ENCODE data around the gene NMT1. TPM values are rescaled to one million over a fixed set of nuclear protein-coding genes. Genes with fewer than 3 reads are reported as not detected.

NMT1 gene
- total RNA-seq, 1 experiment from 2014 or later: 132 TPM

DNA sequence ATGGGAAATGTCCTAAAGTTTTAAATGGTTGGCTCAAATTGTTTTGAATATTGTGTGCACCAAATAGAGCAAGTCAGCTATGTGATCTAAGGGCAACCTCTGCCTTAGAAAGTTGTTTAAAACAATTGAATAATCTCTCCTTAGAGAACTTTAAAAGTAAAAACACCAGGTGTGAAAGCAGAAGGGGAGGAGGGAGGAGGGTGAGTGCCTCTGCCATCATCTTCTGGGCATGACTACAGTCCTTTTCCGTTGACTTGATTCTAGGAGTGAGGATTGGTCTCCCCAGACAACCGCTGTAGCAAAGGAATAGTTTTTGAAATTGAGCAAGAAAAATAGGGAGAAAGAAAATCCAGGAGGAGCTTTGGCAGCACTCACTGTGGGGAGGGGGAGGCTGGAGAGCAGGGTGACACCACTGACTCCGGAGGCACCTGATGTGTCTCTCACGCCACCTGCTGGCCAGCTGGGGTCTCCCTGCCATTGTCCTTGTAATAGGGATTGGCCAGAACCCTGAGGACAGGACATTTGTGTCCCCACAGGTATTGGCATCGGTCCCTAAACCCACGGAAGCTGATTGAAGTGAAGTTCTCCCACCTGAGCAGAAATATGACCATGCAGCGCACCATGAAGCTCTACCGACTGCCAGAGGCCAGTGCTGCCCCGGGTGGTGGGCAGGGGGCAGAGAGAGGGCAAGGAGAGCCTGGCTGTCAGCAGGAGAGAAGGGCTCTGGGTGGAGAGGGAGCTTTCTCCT is 37.9 kb downstream of the NMT1 start:
- DNase-seq: peak; percentile 61 to 81
- Histone ChIP-seq H3K27ac (no peak overlapping the region), H3K79me2 (ENCODE audit: low read depth) (no peaks in the 10 kb centered on the region; the same call in 1 of the 2 replicates), H3K9me2 (ENCODE audit: insufficient read depth) (no peaks in the 10 kb centered on the region), H3K27me3 (ENCODE audit: insufficient read depth, low read depth) (no peaks in the 10 kb centered on the region), H3K4me3 (no peak overlapping the region), H3K4me2 (no peak overlapping the region), H3K9me3 (ENCODE audit: insufficient read depth, low read depth) (no peaks in the 10 kb centered on the region), H2AFZ (no peak overlapping the region), H4K20me1 (ENCODE audit: insufficient read depth) (no peaks in the 10 kb centered on the region; the same call in 1 of the 2 replicates), H3K36me3 (ENCODE audit: low read depth) (peaks cover 23% of the 10 kb centered on the region), H3F3A (ENCODE audit: insufficient read depth, low read depth) (peaks cover 45% of the 10 kb centered on the region; the same call in 1 of the 2 replicates), H3K4me1 (replicated peaks; ENCODE audit: insufficient read depth) (peaks cover under 1% of the 10 kb centered on the region; the same call in 1 of the 2 replicates)
- BruUV-seq (replicated peaks): no TSS peak
- ChIA-PET CTCF (interaction anchor here (0.8 to 1.2 kb wide), 3 partner anchors 31 to 262 kb away, joined by 3 to 5 read pairs (median 4); no protein-coding TSS in a partner anchor), POLR2A (ENCODE audit: unreplicated experiment) (no interaction called here)
- intact Hi-C loops (cut with micrococcal nuclease; ENCODE audit: unreplicated experiment): loop anchor here (1.0 to 10.0 kb wide), 2 partner anchors 74 to 179 kb away; no protein-coding TSS in a partner anchor
- no peak for TF ChIP-seq EZH2 (IDR thresholded peaks at IDR 0.05; ENCODE audit: low read depth)
- TF ChIP-seq, protein P1, sequence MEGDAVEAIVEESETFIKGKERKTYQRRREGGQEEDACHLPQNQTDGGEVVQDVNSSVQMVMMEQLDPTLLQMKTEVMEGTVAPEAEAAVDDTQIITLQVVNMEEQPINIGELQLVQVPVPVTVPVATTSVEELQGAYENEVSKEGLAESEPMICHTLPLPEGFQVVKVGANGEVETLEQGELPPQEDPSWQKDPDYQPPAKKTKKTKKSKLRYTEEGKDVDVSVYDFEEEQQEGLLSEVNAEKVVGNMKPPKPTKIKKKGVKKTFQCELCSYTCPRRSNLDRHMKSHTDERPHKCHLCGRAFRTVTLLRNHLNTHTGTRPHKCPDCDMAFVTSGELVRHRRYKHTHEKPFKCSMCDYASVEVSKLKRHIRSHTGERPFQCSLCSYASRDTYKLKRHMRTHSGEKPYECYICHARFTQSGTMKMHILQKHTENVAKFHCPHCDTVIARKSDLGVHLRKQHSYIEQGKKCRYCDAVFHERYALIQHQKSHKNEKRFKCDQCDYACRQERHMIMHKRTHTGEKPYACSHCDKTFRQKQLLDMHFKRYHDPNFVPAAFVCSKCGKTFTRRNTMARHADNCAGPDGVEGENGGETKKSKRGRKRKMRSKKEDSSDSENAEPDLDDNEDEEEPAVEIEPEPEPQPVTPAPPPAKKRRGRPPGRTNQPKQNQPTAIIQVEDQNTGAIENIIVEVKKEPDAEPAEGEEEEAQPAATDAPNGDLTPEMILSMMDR (conservative IDR thresholded peaks at IDR 0.05): peak; percentile 91

DNA sequence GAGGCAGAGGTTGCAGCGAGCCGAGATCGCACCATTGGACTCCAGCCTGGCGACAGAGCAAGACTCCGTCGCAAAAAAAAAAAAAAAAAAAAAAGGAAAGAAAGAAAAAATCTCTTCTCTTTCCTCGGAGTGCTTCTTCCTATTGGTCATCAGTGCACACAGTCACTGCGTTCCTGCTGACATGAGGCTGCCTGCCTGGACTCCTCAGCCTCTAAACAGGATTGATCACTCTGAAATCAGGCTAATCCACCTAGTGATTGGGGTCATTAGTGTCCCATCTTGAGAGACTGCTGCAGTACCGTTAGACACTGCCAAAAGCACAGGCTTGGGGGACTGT is 40.4 kb downstream of the NMT1 start:
- H3K27ac ChIP-seq: no peak overlapping the region

More for the DNA sequence above, 40.4 kb downstream of the NMT1 start:
- no peak overlapping the region for H3K4me2 ChIP-seq
- H3K4me1 ChIP-seq (replicated peaks; ENCODE audit: insufficient read depth): no peaks in the 10 kb centered on the region
- H3K9me3 ChIP-seq (ENCODE audit: insufficient read depth, low read depth): no peaks in the 10 kb centered on the region
- no peak overlapping the region for H2AFZ ChIP-seq
- no peak for DNase-seq
- TF ChIP-seq EZH2 (IDR thresholded peaks at IDR 0.05; ENCODE audit: low read depth): no peak
- TF ChIP-seq, protein P1 (conservative IDR thresholded peaks at IDR 0.05): no peak
- H4K20me1 ChIP-seq (ENCODE audit: insufficient read depth): no peaks in the 10 kb centered on the region; the same call in none of the 2 replicates
- POLR2A ChIA-PET (ENCODE audit: unreplicated experiment): interaction anchor here (0.6 kb wide), 1 partner anchor 291 kb away, joined by 5 read pairs; no protein-coding TSS in a partner anchor
- BruUV-seq (replicated peaks): no TSS peak
- no peaks in the 10 kb centered on the region for H3K27me3 ChIP-seq (ENCODE audit: insufficient read depth, low read depth)
- CTCF ChIA-PET: no interaction called here
- H3K79me2 ChIP-seq (ENCODE audit: low read depth): no peaks in the 10 kb centered on the region
- H3F3A ChIP-seq (ENCODE audit: insufficient read depth, low read depth): peaks cover 33% of the 10 kb centered on the region; the same call in 1 of the 2 replicates
- H3K9me2 ChIP-seq (ENCODE audit: insufficient read depth): no peaks in the 10 kb centered on the region
- intact Hi-C loops (cut with micrococcal nuclease; ENCODE audit: unreplicated experiment): no loop called here
- H3K4me3 ChIP-seq: no peak overlapping the region
- peaks cover 16% of the 10 kb centered on the region for H3K36me3 ChIP-seq (ENCODE audit: low read depth)
